Stimulated activated CD4-positive, alpha-beta T cell treated with anti-CD3 and anti-CD28 coated beads, Interleukin-2, amount 100 ng/mL, for 24 hours (primary cell): ENCODE measurements around the gene ZNF22.

Source experiments
- DNase-seq, 2 donors: peaks; one replicate each; pipeline ENCODE4 v3.0.0-alpha.2; 2020

The ZNF22 gene

DNA sequence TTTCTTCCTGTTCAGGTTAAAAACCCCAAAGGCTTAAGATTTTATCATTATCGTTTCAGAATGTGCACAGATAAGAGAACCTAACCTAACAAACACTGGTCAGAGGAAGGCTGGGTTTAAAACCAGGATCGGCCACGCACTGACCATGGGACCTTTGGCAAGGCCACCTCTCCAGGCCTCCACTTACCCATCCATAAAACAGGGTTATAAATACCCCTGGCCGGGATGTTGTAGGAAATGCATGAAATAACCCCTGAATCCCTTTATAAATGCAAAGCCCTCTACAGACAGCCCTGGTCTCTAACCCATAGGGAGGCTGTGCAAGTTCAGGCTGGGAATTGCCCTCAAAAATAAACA is 22.5 kb upstream of the ZNF22 start:
- no peak for DNase-seq

DNA sequence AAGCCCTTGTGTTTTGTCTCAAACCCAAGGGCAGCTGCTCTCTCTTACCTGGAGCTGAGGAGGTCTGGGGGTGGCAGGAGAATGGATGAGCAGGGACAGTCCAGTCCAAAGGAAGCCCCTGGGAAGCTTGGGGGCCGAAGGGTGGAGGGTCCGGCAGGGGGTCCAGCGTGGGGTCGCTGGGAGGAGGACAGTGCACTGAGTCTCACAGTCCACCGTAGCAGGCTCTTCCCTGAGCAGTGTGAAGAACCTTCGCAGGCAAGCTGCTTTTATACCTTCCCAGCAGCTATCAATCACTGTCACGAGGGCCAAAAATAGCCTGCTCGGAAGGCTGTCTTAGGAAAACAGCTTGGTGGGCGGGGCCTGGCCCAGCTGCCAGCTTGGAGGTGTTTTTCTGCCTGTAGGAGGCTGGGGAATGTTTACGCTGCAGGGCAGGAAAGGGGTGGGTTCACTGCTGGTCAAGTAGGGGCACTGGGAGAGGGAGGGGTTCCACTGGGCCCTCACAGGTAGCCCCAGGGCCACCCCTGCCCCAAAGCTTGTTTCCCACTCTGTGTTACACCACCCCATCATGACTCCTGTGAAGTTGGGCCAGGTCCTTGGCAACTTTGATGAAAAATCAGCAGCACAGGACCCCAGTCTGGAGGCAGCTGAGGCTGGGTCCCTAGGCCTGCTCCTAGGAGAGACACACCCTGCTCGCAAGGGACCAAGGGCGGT is 22.0 kb upstream of the ZNF22 start, which contains the start of gene DEPP1:
DEPP1 (minus strand) TSS at position 240 of the 711 bp plus-strand sequence. CDS start 779 bp downstream, outside the sequence.
- DNase-seq = no peak

DNA sequence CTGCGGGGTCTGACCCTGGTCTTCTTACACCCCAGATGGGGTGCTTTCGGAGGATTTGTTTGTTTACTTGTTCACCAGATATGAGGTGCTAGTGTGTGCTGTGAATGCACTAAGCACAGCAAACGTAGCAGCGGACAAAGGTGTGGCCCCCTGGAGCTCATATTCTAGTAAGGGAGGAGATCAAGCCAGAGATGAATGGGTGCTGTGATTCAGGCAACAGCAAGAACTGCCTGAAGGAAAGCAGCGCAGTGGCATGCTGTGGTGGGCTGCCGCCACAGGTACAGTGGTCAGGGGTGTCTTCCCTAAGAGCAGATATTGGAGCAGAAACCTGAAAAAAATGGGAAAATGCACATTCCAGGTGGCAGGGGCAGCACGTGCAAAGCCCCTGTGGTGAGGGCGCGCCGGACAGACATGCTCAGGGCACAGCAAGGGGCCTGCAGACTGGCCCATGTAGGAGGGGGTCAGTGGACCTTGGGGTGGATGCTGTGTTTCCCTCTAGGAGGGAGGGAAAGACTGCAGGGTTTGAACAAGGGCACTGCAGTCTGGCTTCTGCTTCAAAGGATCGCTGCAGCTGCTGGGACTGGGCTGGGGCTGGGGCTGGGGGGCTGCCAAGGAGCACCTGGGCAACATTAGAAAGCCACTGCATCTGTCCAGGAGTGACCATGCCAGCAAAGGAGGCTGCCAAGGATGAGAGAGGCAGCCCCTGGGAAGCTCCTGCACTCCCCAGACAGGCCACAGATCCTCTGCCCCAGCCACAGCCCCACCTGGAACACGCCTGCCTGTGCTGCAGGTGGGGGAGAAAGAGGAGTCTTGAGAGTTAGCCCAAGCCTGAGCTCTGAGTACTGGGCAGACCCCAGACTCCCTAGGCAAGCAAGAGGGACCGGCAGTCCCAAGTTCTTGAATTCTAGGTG is 21.2 kb upstream of the ZNF22 start:
- no peak for DNase-seq

DNA sequence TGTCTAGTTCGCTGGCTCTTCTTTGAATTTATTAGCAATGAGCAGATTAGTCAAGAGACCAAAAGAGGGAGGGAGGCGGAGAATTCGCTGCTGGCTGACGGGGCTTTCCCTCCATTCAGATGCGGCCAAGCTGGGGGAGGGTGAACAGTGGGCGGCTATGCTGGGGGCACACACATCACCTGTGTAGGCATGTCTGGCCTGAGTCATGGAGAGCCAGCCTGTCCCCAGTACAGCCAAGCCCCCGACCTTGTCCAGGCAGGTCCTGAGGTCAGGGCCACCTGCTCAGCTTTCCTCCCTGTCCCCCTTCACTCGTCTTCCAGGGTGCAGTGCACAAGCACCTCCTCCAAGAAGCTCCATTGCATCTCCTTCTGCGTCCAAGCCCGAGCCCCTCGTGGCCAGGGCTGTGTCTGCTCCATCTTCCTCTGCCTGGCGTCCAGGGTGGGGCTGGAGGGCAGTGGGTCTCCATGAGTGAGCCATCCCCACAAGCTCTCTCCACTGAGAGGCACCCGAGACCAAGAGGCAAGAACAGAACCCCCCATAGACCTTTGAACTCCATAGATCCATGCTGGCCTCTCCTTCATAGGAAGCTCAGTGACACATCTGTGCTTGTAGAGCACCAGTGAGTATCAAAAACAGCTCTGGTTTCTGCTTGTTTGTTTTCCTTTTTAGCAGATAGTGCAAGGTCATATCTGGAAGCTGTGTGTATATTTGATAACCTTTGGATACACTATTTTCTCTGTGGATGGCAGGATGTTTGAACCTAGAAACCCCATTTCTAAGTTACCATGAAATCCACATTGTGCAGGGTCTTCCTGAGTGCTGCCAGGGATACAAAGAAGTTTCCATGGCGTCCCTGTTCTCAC is 20.2 kb upstream of the ZNF22 start:
- DNase-seq = no peak

DNA sequence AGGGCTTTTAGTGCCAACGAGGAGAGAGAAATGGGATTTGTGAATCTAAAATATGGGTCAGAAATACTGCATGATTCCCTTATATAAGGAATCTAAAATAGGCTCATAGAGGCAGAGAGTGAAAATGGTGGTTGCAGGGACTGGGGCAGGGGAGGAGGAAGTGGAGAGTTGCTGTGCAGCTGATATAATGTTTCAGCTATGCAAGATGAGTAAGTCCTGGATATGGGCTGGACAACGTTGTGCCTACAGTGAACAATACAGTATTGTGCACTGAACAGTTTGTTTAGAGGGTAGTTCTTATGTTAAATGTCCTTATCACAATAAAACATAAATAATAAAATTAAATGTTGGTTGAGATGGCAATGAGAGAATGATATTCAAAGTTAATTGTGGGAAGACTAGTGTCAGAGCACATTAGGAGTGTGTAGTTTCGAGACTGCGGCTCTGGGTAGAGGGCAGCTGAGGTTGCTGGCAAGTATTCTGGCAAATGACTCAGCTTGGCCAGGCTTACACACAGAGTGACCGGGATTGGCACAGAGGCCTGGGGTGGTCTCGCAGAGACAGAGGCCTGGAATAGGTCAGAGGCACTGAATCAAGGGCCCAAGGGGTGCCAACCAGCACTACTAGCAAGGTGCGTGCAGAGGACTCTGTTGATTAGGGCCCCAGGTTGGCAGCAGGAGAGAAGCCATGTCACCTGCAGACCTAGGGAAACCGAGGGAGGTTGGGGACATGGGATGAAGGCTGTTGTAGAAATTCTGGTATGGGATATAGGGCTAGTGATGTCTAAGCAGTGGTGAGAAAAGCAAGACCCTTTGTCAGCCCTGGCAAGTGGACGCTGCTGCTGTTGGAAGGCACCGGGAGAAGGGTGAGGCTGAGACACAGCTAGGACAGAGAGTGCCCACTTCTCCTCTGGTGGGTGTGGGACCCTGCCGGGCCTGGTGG is 19.3 kb upstream of the ZNF22 start:
- no peak for DNase-seq

DNA sequence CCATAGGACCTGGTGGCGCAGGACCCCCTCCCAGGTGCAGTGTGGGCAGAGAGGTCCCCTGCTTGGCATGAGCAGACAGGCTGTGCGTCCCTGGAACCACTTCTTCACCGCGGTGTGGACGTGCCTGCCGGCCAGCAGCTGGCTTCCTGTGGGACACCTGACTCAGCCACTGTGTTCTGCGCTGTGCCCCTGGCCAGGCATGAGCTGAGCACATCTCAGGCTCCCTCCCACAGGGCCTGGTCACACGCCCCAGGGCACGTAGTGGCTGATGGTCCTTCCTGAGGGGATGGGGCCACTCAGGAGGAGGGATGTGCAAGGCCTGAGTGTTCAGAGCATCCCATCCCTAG is 18.6 kb upstream of the ZNF22 start:
- DNase-seq = no peak

DNA sequence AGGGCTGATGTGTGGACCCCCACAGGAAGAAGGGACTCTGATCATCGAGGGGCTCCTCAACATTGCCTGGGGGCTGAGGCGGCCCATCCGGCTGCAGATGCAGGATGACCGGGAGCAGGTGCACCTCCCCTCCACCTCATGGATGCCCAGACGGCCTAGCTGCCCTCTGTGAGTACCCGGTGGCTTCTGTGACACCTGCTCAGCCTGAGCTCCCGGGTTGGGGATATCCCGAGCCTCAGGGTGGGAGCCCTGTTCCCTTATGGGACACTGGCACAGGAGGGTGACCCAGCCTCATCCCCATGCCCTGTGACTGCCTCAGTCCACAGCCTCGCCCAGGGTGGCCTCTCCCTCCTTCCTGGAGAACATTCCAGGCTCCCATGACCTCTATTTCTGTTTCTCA is 18.2 kb upstream of the ZNF22 start:
- DNase-seq = no peak

DNA sequence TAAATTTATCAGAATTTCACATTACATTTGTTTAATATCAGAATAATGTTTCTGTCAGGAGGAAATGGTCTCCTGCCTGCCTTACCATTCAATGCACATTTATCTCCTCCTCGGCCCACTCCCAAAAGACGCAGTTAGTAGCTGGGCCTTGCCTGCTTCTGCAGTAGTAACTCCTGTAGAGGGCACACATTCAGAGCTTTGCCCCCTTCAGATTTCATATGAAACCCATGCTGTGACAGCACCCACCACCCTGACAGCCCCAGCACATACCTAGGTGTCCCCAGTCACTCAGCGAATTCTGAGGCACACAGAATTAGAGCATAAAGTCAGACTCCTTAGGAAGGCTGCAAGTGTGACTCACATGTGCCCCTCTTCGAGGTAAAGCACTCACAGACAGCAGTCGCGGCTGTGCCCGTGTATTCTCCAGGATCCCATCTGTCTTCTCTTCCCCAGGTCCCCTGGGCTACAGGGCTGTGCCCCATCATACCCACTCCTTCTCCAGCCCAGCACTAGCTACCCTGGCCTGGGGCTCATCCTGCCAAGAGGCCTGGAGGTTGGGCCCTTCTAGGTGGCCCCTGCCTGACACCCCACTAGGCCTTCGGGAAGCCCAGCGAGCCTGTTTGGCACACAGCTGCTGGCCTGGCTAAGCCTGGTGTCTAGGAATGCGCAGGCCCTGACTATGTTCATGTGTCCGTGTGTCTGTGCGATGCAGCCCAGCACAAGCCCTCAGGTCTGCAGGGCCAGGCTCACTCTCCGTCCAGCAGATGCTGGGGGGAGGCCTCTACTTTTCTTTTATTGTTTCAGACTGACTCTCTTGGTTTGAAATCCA is 17.4 kb upstream of the ZNF22 start:
- DNase-seq = no peak

DNA sequence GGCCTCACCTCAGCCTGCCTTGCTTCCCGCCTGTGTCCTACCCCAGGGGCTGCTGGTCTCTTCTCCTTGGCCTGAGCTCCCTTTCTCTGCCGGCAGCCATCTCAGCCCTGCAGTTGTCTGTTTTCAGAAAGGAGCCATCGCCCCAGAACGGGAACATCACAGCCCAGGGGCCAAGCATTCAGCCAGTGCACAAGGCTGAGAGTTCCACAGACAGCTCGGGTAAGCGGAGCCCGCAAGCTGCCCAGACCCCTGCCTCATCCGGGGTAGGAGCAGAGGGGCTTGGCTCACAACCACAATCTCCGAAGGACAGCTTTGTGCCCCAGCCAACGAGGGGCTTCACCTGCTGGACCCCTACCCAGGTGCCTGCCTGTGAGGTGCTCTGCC is 16.8 kb upstream of the ZNF22 start:
- DNase-seq = no peak

DNA sequence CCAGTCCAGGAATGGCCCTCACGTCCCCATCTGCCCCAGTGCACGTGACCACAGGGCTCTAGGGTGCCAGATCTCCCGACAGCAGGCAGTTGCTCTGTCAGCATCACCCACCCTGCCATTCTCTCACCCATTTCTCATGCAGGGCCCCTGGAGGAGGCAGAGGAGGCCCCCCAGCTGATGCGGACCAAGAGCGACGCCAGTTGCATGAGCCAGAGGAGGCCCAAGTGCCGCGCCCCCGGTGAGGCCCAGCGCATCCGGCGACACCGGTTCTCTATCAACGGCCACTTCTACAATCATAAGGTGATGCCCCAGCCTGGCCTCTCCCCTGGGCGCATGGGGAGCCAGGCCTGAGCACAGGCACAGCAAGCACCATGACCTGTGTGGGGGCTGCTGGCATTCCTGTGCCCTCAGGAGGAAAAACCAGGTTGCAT is 16.0 kb upstream of the ZNF22 start:
- no peak for DNase-seq

DNA sequence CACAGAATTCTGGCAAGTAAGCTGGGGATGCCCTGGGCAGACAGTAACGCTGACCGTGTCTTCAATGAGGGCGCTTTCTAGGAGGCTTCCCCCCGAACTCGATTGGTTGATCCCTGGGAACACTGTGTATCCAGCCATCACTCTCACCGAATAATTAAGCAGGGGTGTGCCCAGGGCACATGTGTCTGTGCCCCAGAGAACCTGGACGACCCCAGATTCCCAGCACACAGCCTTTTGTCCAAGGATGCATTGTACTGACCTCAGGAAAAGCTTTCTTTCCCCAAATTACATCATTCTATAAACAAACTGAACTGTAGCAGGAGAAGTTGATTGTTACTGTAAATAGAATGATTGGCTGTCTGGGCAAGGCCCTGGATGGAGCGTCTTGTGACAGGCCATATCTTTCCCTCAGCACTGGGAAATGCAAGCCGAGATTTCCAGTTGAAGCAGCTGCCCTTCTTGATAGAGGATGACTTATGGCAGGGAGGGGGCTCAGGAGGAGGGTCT is 15.5 kb upstream of the ZNF22 start:
- no peak for DNase-seq

DNA sequence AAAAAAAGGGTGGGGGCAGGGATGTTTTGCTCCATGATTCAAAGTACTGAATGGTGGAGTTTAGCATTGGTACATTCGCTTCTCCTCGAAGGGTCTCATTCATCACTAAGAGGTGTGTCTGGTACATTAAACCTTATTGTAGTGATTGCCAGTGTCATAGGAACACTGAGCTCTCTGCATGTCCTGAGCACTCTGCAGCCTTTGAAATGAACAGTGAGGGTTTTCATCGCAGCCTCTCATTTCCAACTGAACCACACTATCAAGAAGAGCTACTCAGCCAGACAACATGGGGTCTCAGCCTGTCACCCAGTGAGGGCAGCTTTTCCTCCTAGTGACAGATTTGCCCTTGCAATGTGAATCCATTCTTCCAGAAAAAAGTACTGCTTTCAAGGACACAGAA is 14.5 kb upstream of the ZNF22 start:
- no peak for DNase-seq

DNA sequence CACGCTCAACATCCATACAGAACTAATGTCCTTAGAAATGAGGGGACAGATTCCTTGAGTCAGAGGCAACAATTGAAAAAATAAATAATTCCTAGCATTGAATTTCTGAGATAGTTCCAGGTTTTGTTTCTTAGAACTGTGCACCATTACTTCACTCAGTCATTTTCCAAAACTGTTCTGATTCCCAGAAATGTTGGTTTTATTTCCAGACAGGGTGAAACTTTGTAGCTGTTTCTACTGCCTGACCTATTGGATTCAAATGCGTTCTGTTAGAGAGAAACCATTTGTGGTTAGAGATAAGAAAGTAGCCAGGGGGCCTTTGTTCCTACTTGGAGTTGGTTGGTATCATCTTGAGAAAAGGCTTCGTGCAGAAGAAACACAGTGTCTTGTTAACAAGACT is 14.1 kb upstream of the ZNF22 start:
- no peak for DNase-seq

DNA sequence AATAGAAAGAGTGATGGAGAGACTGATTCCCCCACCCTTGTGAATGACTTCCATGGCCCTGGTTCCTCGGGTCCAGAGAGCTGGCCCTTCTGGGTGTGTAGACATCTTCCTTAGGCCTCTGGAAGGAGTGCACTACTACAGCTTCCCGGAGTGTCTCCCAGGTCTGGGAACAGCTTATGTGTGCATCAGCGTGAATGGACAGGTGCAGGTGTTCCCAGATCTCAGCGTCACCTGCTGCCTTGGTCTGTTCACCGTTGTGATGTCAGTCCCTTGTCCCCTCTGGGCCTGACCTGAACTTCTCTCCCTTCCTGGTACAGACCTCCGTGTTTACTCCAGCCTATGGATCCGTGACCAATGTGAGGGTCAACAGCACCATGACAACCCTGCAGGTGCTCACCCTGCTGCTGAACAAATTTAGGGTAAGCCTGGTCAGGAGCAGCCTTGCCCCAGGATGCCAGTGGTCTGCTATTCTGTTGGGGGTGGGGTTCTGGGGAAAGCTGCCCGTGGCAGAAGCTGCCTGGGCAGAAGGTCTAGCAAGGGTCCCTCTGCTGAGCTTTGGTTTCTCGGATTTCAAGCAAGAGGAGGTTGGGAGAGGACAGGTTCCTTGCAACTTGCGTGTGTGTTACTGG is 11.7 kb upstream of the ZNF22 start:
- DNase-seq = peak in 1 of 2 donors; percentile 13

DNA sequence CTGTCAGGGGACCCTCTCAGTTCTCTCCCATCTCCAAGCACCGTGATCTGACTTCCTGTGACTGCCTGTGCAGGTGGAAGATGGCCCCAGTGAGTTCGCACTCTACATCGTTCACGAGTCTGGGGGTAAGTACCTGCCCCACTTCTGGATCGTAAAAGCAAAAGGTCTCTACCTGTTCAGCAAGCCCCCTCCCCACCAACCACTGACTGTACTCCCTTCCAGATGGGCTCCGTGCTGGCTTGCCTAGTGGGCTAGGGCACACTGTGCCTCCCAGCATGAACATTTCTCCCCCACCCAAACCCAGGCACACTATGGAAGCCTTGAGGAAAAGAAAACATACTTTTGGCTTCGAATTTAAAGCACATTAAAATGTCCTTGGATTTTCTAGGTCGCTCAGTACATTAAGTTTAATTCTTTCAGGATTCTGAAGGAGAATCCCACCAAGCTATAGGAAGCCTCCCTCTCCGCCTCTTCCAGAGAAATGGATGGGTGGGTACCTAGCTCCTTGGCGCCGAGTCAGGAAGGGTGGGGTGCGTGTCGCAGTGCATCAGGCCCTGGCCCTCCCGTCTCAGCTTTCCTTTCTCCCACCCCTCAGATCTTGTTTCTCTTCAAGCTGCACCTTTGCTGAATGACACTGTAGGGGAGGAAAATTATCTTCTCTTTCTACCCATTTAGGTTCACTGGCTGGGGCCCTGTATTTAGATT is 11.0 kb upstream of the ZNF22 start:
- DNase-seq = peak in 1 of 2 donors; percentile 6

DNA sequence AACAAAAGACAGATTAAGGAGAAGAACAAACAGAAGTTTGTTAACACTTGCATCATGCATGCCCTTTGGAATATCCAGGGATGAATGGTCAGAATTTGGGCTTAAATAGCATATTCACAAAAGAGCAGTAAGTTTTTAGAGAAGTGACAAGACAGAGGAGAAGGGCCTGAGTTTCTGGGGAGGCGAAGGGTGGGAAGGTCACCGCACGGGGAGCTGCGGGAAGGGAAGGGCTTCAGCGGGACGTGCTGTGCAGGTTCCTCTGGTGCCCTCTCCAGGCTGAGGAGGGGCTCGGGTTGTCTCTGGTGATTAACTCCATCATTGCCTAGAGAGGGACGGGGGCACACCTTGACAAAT is 10.4 kb upstream of the ZNF22 start:
- peak in 1 of 2 donors; percentile 13 for DNase-seq

DNA sequence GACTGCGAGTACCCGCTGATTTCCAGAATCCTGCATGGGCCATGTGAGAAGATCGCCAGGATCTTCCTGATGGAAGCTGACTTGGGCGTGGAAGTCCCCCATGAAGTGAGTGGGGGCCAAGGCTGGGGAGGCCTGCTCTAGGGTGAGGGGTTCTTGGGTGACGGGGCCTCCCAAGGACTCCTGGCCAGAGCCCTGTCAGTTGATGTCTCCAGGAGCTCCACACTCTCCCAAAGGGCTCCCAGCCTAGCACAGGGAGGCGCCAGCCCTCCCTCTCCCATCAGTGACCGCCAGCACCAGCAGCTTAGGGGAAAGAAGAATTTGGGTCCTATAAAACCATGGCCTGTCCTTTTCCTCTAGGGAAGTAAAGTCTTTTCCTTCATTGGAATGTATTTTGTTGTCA is 9.8 kb upstream of the ZNF22 start:
- peak in 1 of 2 donors; percentile 4 for DNase-seq

DNA sequence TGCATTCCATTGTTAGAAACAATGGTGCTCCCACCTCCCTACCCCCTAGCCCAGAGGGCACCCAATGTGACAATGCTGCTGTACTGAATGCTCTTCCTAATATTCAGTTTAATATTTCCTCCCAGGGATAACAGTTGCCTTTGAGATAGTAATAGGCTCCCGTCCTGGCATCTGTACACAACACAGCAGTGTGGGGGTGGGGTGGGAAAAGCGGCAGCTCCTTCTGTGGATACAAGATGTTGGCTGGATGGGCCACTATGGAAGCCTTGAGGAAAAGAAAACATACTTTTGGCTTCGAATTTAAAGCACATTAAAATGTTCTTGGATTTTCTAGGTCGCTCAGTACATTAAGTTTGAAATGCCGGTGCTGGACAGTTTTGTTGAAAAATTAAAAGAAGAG is 9.2 kb upstream of the ZNF22 start:
- DNase-seq = no peak

DNA sequence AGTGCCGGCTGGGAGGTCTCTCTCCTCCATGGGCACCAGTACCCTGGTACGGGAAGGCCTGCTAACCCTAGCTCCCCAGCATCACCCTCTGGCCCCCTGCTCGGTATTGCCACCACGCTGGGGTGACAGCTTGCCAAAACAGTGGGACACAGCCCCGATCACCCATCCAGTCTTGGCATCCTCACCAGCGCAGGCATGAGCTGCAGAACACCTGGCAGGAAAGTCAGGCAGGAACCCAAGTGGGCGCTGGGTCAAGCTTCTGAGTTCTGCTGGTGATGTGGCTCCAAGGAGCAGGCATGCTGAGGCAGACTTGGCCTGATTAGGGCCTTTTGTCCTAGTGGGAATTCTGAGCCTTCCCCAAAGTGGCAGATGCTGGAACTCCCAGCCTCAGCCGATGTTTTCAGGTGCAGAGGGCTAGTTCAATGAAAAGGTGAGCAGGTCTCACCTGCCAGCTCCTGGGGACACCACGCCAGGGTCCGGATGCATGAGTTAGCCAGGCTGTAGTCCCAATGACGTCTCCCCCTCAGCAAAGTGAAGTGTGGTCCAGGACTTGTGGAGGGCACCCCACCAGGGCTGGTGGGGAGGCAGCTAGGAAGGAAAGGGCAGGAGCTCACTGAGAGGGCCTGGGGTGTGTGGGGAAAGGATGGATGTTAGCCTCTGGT is 8.5 kb upstream of the ZNF22 start:
- peak in 1 of 2 donors; percentile 13 for DNase-seq
